AG04450 (cell line): ENCODE data around the gene SLC25A47. TPM values are rescaled to one million over a fixed set of nuclear protein-coding genes. Genes with fewer than 3 reads are reported as not detected.
"Not testable (repeated sequence)": the region's sequence is repeated elsewhere in the genome, so short reads cannot be mapped to it uniquely, and the experiment has no call there.

Source experiments
- CTCF ChIA-PET: fragments of 300-600, 350-600 bp; formaldehyde crosslinking; extraction: SDS; loops from one replicate; lab custom pipeline; 2022; ENCODE audit warnings: antibody characterized with exemption, inconsistent platforms; lab: Charles Lee
- POLR2A ChIA-PET: fragments of 350-600 bp; formaldehyde crosslinking; extraction: SDS; loops from one replicate; lab custom pipeline; 2021; ENCODE audit warnings: antibody characterized with exemption, inconsistent platforms; lab: Yijun Ruan, JAX
- DNase-seq: peaks from one replicate; pipeline ENCODE4 v3.0.0-alpha.2; 2011; ENCODE audit warnings: low read depth, low spot score
- H3K27ac ChIP-seq: one replicate; pipeline ENCODE4 v1.5.1; 2012; ENCODE audit warnings: low read depth, low read length, control low read depth
- H3K27me3 ChIP-seq: one replicate; pipeline ENCODE4 v1.6.0; 2012; ENCODE audit warnings: low read length; ENCODE audit not compliant: control insufficient read depth, insufficient read depth
- H3K4me3 ChIP-seq: 2 replicates; pipeline ENCODE4 v1.5.1; 2011; ENCODE audit warnings: mild to moderate bottlenecking, low read depth, low read length, control low read depth
- H3K9me3 ChIP-seq: 2 replicates; pipeline ENCODE4 v1.5.1; 2012; ENCODE audit warnings: low read length; ENCODE audit not compliant: control insufficient read depth, insufficient read depth
- CTCF ChIP-seq: IDR thresholded peaks from 2 replicates; pipeline ENCODE4 v1.5.1; 2011; ENCODE audit warnings: low read depth, low read length, control low read depth, inconsistent platforms
- polyA plus RNA-seq: library from polyadenylated mRNA; depleted of rRNA; stranded (reverse); fragments of >200 nt; gene quantifications from 2 replicates; pipeline ENCODE4 v1.2.3, GENCODE V29; 2011

The SLC25A47 gene
- polyA plus RNA-seq, 1 experiment = not detected

- Histone ChIP-seq H3K27ac (no peak within 1 kb of the TSS), H3K9me3 (peaks cover 5% of the 10 kb centered on the region; the same call in 1 of the 2 replicates), H3K27me3 (no peaks in the 10 kb centered on the region), H3K4me3 (peak within 1 kb of the TSS; percentile 78)
- DNase-seq = peak; percentile 33
- no peak for TF ChIP-seq CTCF
- ChIA-PET CTCF (no interaction called here), POLR2A (interaction anchor here (1.3 kb wide), 1 partner anchor 69 kb away, joined by 5 read pairs; a partner anchor contains a TSS)
Observed at GRCh38 chr14:100306101-100306997, 16.8 kb upstream of the SLC25A47 start, which contains the start of gene SLC25A29. TSS of gene SLC25A29 (minus strand) at chr14:100306444. CDS start at chr14:100306232, 212 bp downstream.

- ChIA-PET CTCF (interaction anchor here (1.3 kb wide), 1 partner anchor 21 kb away, joined by 3 read pairs; no protein-coding TSS in a partner anchor), POLR2A (interaction anchor here (1.3 kb wide), 1 partner anchor 68 kb away, joined by 5 read pairs; a partner anchor contains a TSS)
- Histone ChIP-seq H3K9me3 (peaks cover 5% of the 10 kb centered on the region; the same call in 1 of the 2 replicates), H3K4me3 (peak overlapping the region; percentile 78), H3K27ac (no peak overlapping the region), H3K27me3 (no peaks in the 10 kb centered on the region)
- no peak for DNase-seq
- no peak for TF ChIP-seq CTCF
Observed at GRCh38 chr14:100306998-100307765, 16.0 kb upstream of the SLC25A47 start.

GRCh38 chr14:100307766-100308426, 15.2 kb upstream of the SLC25A47 start:
- TF ChIP-seq CTCF = no peak
- Histone ChIP-seq H3K4me3 (peak overlapping the region; percentile 78), H3K27me3 (no peaks in the 10 kb centered on the region), H3K9me3 (peaks cover 5% of the 10 kb centered on the region; the same call in 1 of the 2 replicates), H3K27ac (no peak overlapping the region)
- ChIA-PET CTCF (interaction anchor here (1.2 to 1.3 kb wide), 2 partner anchors 22 to 77 kb away, joined by 3 read pairs; no protein-coding TSS in a partner anchor), POLR2A (no interaction called here)
- DNase-seq = no peak

GRCh38 chr14:100308427-100308792, 14.7 kb upstream of the SLC25A47 start:
- H3K9me3 ChIP-seq, H3K27me3 ChIP-seq, DNase-seq, POLR2A ChIA-PET, H3K27ac ChIP-seq, H3K4me3 ChIP-seq: not testable (repeated sequence)
- CTCF ChIA-PET = interaction anchor here (0.5 to 1.3 kb wide), 3 partner anchors 23 to 76 kb away, joined by 3 read pairs; no protein-coding TSS in a partner anchor
